ENCODE results near the gene TESMIN.
A peak's percentile ranks its signal among the peaks of the same experiment; 100 is the strongest.

Gene TESMIN

DNA sequence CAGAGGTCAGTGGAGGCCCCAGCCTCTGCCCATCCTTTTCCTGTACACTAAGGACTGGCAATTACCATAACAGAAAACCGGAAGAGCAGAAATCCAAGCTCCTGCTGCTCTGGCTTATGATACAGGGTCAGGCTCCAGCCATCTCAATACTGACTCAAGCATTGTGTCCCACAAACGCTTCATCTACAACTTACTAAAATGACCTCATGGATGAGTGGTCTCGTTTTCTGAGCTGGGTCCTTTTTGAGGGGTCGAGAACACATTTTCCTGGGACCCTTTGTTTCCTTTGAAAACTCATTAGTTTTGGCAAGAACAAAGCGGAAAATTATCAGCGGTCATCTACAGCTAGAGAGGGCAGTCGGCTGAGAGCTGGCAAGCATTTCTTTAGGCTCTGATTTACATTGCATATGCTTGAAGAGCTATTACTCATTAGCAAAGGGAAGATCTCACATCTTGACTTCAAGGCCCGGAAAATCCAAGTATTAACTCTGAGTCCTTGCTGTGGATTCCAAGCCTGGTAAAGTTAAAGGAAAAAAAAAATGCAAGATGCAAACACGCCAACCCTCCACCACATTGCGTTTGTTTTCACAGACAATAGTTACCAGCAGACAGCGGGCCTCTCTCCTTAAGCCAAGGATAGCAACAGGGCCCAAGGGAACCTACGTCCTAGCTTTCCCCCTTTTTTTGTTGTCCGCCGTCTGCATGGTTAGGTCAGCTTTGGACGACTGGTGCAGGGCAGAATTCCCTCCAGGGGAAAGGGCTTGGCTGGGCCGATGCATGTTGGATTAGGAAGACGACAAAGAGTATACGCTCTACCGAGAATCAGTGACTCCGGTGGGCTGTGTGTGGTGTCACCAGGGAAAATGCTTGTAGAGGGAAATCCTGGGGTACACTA, 1.8 kb downstream of the TESMIN start:
- Mint-ChIP-seq H3K36me3 (ENCODE audit: low read depth) (peaks cover 5% of the 10 kb centered on the region), H3K4me1 (peaks cover 14% of the 10 kb centered on the region), H3K4me3 (peak overlapping the region; percentile 73), H3K27ac (peak overlapping the region; percentile 33), H3K27me3 (ENCODE audit: low read depth, poor library complexity) (peaks cover 41% of the 10 kb centered on the region), H3K9me3 (no peaks in the 10 kb centered on the region)
- DNase-seq = no peak
- TF ChIP-seq, protein P1, sequence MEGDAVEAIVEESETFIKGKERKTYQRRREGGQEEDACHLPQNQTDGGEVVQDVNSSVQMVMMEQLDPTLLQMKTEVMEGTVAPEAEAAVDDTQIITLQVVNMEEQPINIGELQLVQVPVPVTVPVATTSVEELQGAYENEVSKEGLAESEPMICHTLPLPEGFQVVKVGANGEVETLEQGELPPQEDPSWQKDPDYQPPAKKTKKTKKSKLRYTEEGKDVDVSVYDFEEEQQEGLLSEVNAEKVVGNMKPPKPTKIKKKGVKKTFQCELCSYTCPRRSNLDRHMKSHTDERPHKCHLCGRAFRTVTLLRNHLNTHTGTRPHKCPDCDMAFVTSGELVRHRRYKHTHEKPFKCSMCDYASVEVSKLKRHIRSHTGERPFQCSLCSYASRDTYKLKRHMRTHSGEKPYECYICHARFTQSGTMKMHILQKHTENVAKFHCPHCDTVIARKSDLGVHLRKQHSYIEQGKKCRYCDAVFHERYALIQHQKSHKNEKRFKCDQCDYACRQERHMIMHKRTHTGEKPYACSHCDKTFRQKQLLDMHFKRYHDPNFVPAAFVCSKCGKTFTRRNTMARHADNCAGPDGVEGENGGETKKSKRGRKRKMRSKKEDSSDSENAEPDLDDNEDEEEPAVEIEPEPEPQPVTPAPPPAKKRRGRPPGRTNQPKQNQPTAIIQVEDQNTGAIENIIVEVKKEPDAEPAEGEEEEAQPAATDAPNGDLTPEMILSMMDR (IDR thresholded peaks at IDR 0.05) = no peak

DNA sequence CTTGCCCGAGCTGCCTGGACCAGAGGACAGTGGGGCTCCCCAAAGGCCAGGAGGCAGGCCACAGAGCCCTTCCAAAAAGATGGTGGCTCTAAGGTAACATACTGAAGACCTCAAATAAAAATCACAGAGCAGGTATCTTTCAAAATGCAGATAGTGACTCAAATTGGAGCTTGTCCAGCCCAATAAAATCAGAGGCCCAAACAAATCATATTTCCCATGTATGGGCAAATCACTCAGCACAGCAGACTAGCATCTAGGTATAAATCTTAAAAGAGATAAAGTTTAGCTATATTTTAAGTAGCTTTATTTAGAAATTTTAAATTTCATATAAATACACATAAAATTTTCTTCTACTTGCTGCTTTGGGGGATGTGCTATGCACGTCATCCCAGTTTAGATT, 3.3 kb downstream of the TESMIN start:
- H3K27me3 Mint-ChIP-seq (ENCODE audit: low read depth, poor library complexity) = peaks cover 41% of the 10 kb centered on the region
- H3K27ac Mint-ChIP-seq = no peak overlapping the region
- H3K4me1 Mint-ChIP-seq = peaks cover 21% of the 10 kb centered on the region
- H3K9me3 Mint-ChIP-seq = no peaks in the 10 kb centered on the region
- H3K4me3 Mint-ChIP-seq = no peak overlapping the region
- TF ChIP-seq, protein P1 (IDR thresholded peaks at IDR 0.05) = no peak
- H3K36me3 Mint-ChIP-seq (ENCODE audit: low read depth) = peaks cover 5% of the 10 kb centered on the region
- no peak for DNase-seq

DNA sequence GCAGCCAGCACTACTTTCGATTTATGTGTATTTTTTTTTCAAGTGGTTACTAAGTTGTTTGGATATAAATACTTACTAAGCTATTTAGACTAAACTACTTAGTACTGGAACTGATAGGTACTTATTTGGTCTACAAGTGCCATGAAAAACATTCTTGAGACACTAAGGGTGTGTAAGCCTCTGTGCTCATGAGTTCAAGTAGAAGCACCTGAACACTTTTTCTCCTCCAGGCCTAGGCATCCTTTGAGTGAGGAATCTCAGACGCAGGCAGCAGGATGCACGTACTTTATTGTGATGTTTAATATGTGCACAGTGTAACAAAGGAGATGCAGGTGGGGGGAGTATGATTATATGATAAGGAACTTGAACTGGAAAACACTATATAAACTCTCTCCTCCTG, 7.8 kb downstream of the TESMIN start:
- DNase-seq = no peak
- TF ChIP-seq, protein P1 (IDR thresholded peaks at IDR 0.05) = no peak
- Mint-ChIP-seq H3K27ac (no peak overlapping the region), H3K4me3 (no peak overlapping the region), H3K4me1 (peaks cover 24% of the 10 kb centered on the region), H3K9me3 (no peaks in the 10 kb centered on the region), H3K36me3 (ENCODE audit: low read depth) (peaks cover 5% of the 10 kb centered on the region), H3K27me3 (ENCODE audit: low read depth, poor library complexity) (peaks cover 13% of the 10 kb centered on the region)

DNA sequence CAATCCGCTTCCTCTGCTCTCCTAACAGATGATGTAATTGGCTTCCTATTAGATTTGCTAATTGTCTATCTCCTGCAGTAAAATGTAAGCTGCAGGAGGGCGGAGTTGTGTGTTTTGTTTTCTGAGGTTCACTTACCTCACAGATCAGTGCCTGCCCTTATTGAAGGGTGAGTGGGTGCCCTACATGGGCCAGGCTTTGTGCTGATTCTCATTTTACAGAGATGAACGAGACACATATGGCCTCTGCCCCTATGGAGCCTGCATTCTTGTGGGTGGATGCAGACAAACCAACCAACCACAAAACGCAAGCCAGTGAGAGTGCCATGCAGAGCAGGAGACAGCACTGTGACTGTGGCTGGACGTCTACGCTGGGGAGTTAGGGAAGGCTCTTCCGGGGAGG, 9.9 kb downstream of the TESMIN start:
- Mint-ChIP-seq H3K27me3 (ENCODE audit: low read depth, poor library complexity) (peaks cover 9% of the 10 kb centered on the region), H3K9me3 (no peaks in the 10 kb centered on the region), H3K27ac (peak overlapping the region; percentile 28), H3K4me1 (peaks cover 24% of the 10 kb centered on the region), H3K36me3 (ENCODE audit: low read depth) (peaks cover under 1% of the 10 kb centered on the region), H3K4me3 (no peak overlapping the region)
- TF ChIP-seq, protein P1 (IDR thresholded peaks at IDR 0.05) = no peak
- no peak for DNase-seq

DNA sequence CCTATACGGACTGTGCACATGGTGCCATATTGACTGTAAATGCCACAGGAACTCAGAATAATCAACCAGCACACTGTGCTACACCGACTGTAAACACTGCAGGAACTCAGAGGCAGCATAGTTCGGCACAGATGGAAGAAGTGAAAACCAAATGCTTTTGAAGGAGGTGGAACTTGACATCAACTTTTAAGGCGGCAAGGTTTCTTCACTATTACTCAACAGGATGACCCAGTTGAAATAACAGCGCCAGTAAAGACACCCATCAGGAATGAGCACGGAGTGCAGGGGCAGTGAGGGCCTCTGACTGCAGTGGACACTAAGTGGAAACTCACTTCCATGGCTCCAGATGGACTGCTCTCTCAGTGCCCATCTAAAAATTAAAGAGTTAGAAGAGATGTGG, 15.7 kb downstream of the TESMIN start:
- Mint-ChIP-seq H3K27ac (no peak overlapping the region), H3K4me3 (no peak overlapping the region), H3K36me3 (ENCODE audit: low read depth) (no peaks in the 10 kb centered on the region), H3K4me1 (peaks cover 15% of the 10 kb centered on the region), H3K27me3 (ENCODE audit: low read depth, poor library complexity) (peaks cover 12% of the 10 kb centered on the region), H3K9me3 (no peaks in the 10 kb centered on the region)
- DNase-seq = no peak
- TF ChIP-seq, protein P1 (IDR thresholded peaks at IDR 0.05) = no peak

DNA sequence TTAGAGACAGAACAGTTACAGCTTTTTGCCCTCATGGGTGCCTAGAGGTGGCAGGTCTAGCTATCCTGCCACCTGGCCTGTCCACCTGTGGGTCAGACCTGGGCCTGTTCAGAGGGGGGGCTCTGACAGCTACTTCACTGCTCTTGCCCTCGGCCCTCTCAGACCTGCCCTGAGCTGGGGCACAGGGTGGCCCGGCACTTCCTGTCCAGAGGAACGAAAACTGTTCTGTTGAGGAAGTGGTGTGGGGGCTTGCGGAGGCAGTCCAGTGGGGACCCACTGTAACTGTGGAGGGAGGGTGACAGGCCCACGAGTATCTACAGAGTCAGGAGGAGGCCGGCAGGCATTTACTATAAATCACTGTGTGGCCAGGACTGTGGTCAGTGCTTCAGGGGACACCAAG, 16.2 kb downstream of the TESMIN start:
- no peak overlapping the region for H3K4me3 Mint-ChIP-seq
- H3K27ac Mint-ChIP-seq = no peak overlapping the region
- no peak for DNase-seq
- TF ChIP-seq, protein P1 (IDR thresholded peaks at IDR 0.05) = no peak
- H3K36me3 Mint-ChIP-seq (ENCODE audit: low read depth) = no peaks in the 10 kb centered on the region
- H3K27me3 Mint-ChIP-seq (ENCODE audit: low read depth, poor library complexity) = peaks cover 12% of the 10 kb centered on the region
- peaks cover 13% of the 10 kb centered on the region for H3K4me1 Mint-ChIP-seq
- H3K9me3 Mint-ChIP-seq = no peaks in the 10 kb centered on the region

All from nephron progenitor cell (in vitro differentiated cells).